Measurements from ENCODE around the gene C12orf76.

GRCh38 chr12:109998241-109998903, 50.0 kb downstream of the C12orf76 start:
- TF ChIP-seq CTCF (optimal IDR thresholded peaks at IDR 0.05 in 1 of 3, IDR thresholded peaks at IDR 0.05 in 1 of 3, conservative IDR thresholded peaks at IDR 0.05 in 1 of 3; ENCODE audit: extremely low read depth in 1 of 3, insufficient read depth in 2 of 3, low read length in 3 of 3) (no peak), EZH2 (IDR thresholded peaks at IDR 0.05; ENCODE audit: low read length) (no peak)

All from keratinocyte (primary cell).